SK-N-SH (cell line): ENCODE measurements around the gene SLC45A3. TPM values are rescaled to one million over a fixed set of nuclear protein-coding genes. Genes with fewer than 3 reads are reported as not detected.

ENCODE experiments used
- CTCF ChIA-PET: fragments of 300-600, 350-600 bp; formaldehyde crosslinking; extraction: SDS; loops from one replicate; lab custom pipeline; 2021; lab: Yijun Ruan, JAX
- POLR2A ChIA-PET: fragments of 350-600 bp; sonication (Branson Sonifier 250); formaldehyde crosslinking; extraction: SDS; loops from one replicate; lab custom pipeline; 2020; ENCODE audit warnings: antibody characterized with exemption, inconsistent platforms; lab: Yijun Ruan, JAX
- DNase-seq: peaks from one replicate; pipeline ENCODE4 v3.0.0; 2012
- H2AFZ ChIP-seq: fragments of 200-600 bp; sonication (generic); 2 replicates; pipeline ENCODE4 v1.8.1; 2016; ENCODE audit warnings: antibody characterized with exemption, mild to moderate bottlenecking, low read depth
- H3F3A ChIP-seq: fragments of 200-600 bp; sonication (generic); replicated peaks from 2 replicates; pipeline ENCODE3; 2016; ENCODE audit warnings: antibody characterized with exemption, mild to moderate bottlenecking; ENCODE audit not compliant: insufficient read depth
- H3K27ac ChIP-seq, 2 experiments: fragments of 200-500 bp in 1 of 2; fragments of 200-600 bp in 1 of 2; sonication (Bioruptor generic) in 1 of 2; sonication (generic), shearing (Covaris generic) in 1 of 2; 2 replicates each; pipeline versions ENCODE4 v1.5.1 to v1.6.1; 2014 to 2016; ENCODE audit warnings: low read depth in 2 of 2, inconsistent platforms in 1 of 2, low read length in 1 of 2, mild to moderate bottlenecking in 1 of 2, mixed read lengths in 1 of 2
- H3K27me3 ChIP-seq: fragments of 200-600 bp; sonication (generic), shearing (Covaris generic); 2 replicates; pipeline ENCODE4 v1.6.1; 2016; ENCODE audit warnings: mixed run types; ENCODE audit not compliant: insufficient read depth
- H3K36me3 ChIP-seq, 2 experiments: fragments of 200-500 bp in 1 of 2; fragments of 200-600 bp in 1 of 2; sonication (Bioruptor generic) in 1 of 2; sonication (generic) in 1 of 2; replicated peaks in 1 of 2; 2 replicates each; pipeline versions ENCODE3 to v1.5.1; 2014 to 2016; ENCODE audit warnings: low read length in 1 of 2, mild to moderate bottlenecking in 1 of 2; ENCODE audit not compliant: insufficient read depth in 2 of 2, control insufficient read depth in 1 of 2
- H3K4me1 ChIP-seq, 2 experiments: fragments of 200-500 bp in 1 of 2; fragments of 200-600 bp in 1 of 2; sonication (Bioruptor generic) in 1 of 2; sonication (generic), shearing (Covaris generic) in 1 of 2; 2 replicates each; pipeline versions ENCODE4 v1.5.1 to v1.6.1; 2014 to 2016; ENCODE audit warnings: low read depth in 1 of 2, low read length in 1 of 2, mixed run types in 1 of 2; ENCODE audit not compliant: insufficient read depth in 2 of 2, control insufficient read depth in 1 of 2
- H3K4me2 ChIP-seq: fragments of 200-600 bp; sonication (generic), shearing (Covaris generic); 2 replicates; pipeline ENCODE4 v1.6.1; 2017; ENCODE audit warnings: mixed run types
- H3K4me3 ChIP-seq, 2 experiments: fragments of 200-500 bp in 1 of 2; fragments of 200-600 bp in 1 of 2; sonication (Bioruptor generic) in 1 of 2; sonication (generic), shearing (Covaris generic) in 1 of 2; 2 replicates each; pipeline versions ENCODE4 v1.5.1 to v1.8.1; 2014 to 2016; ENCODE audit warnings: low read depth in 2 of 2, inconsistent platforms in 1 of 2, low read length in 1 of 2, mild to moderate bottlenecking in 1 of 2, mixed read lengths in 1 of 2, moderate library complexity in 1 of 2
- H3K79me2 ChIP-seq: fragments of 200-600 bp; sonication (generic); 2 replicates; pipeline ENCODE4 v1.8.1; 2017; ENCODE audit warnings: mild to moderate bottlenecking; ENCODE audit not compliant: insufficient read depth
- H3K9ac ChIP-seq: fragments of 200-600 bp; sonication (generic); 2 replicates; pipeline ENCODE4 v1.6.1; 2017; ENCODE audit warnings: mixed run types
- H3K9me2 ChIP-seq: fragments of 200-600 bp; sonication (generic); 2 replicates; pipeline ENCODE4 v1.6.1; 2017; ENCODE audit warnings: mixed run types
- H3K9me3 ChIP-seq: fragments of 200-600 bp; sonication (generic); 2 replicates; pipeline ENCODE4 v1.6.1; 2017; ENCODE audit warnings: mixed run types, mild to moderate bottlenecking, moderate library complexity
- H4K20me1 ChIP-seq: fragments of 200-600 bp; sonication (generic); 2 replicates; pipeline ENCODE4 v1.6.1; 2017; ENCODE audit warnings: mild to moderate bottlenecking, mixed run types; ENCODE audit not compliant: insufficient read depth
- CHD2 ChIP-seq: fragments of 150-350 bp; IDR thresholded peaks from 2 replicates; pipeline ENCODE4 v1.6.1; 2018; ENCODE audit warnings: low read length; ENCODE audit not compliant: partially characterized antibody
- FOXJ3 ChIP-seq: sonication (generic); formaldehyde crosslinking; IDR thresholded peaks from 2 replicates; pipeline ENCODE4 v1.5.1; 2020; ENCODE audit warnings: mild to moderate bottlenecking, missing genetic modification reagents
- FOXM1 ChIP-seq: IDR thresholded peaks from 2 replicates; pipeline ENCODE4 v1.4.0; 2012; ENCODE audit warnings: low read depth, mild to moderate bottlenecking
- NFIC ChIP-seq: IDR thresholded peaks from 2 replicates; pipeline ENCODE4 v1.4.0; 2012; ENCODE audit warnings: borderline replicate concordance
- POLR2AphosphoS5 ChIP-seq: IDR thresholded peaks from 2 replicates; pipeline ENCODE4 v1.6.1; 2012; ENCODE audit warnings: low read depth, low read length
- RCOR1 ChIP-seq: fragments of 150-350 bp; IDR thresholded peaks from 2 replicates; pipeline ENCODE4 v1.6.1; 2017; ENCODE audit warnings: antibody characterized with exemption, low read length
- RFX5 ChIP-seq: IDR thresholded peaks from 2 replicates; pipeline ENCODE4 v1.6.1; 2012; ENCODE audit warnings: mild to moderate bottlenecking, improper control_type of control experiment, low read length
- RXRA ChIP-seq: IDR thresholded peaks from 2 replicates; pipeline ENCODE4 v1.4.0; 2012; ENCODE audit warnings: low read depth, mild to moderate bottlenecking, borderline replicate concordance
- TCF12 ChIP-seq: IDR thresholded peaks from 2 replicates; pipeline ENCODE4 v1.4.0; 2012
- TEAD4 ChIP-seq: IDR thresholded peaks from 2 replicates; pipeline ENCODE4 v1.4.0; 2012; ENCODE audit warnings: mild to moderate bottlenecking, borderline replicate concordance; ENCODE audit not compliant: insufficient read depth
- WGBS: methylation state at CpG from one replicate; pipeline ENCODE4 v1.1.6; 2017; ENCODE audit warnings: low lambda C conversion rate; 5-methylcytosine and 5-hydroxymethylcytosine counted together
- polyA plus RNA-seq, 3 experiments: library from polyadenylated mRNA; depleted of rRNA; stranded (reverse); fragments of >200 nt; gene quantifications; 2 replicates each; pipeline ENCODE4 v1.2.3, GENCODE V29; 2012
- TF ChIP-seq, protein P1 (sequence below): IDR thresholded peaks from 2 replicates; pipeline ENCODE4 v1.4.0; 2012; ENCODE audit warnings: low read depth, borderline replicate concordance
- TF ChIP-seq, protein P2 (sequence below): IDR thresholded peaks from 2 replicates; pipeline ENCODE4; 2012
- TF ChIP-seq, protein P3 (sequence below): fragments of 150-350 bp; IDR thresholded peaks from 2 replicates; pipeline ENCODE4 v1.6.1; 2016; ENCODE audit warnings: mild to moderate bottlenecking, low read depth, low read length

SLC45A3 gene
- polyA plus RNA-seq, 1 of the 3 experiments (the other 2 are of a cell fraction) = 4.6 TPM

DNA sequence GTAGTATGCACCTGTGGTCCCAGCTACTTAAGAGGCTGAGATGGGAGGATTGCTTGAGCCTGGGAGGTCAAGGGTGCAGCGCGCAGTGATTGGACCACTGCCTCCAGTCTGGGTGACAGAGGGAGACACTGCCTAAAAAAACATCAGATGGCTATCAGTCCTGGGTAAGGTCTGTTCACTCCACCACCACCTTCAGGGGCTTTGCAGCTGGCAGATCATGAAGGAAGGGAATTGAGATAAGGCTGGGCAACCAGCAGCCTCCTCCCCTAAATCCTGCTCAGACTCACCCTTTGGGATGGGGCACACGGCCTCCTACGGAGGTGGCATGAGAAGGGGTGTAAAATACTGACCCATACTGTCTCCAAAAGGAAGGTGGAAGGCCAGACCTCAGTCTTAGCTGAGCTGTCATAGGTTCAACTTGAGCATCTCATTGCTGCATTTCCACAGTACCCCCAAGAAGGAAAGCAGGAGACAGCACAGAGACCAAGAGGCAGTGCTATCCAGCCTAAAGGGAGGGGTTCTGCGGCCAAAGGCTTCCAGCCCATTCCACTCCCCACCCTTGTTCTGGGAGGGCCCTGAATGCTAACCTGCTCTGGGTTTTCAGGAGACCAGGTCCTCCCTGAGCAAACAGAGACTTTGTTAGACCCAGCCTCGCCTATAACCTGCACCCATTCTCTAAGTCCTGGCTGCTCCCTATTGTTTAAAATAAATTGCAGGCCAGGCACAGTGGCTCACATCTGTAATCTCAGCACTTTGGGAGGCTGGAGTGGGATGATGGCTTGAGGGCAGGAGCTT is 13.7 kb downstream of the SLC45A3 start (continued):
- TF ChIP-seq FOXJ3 = no peak

GRCh38 chr1:205665201-205666045 is 14.9 kb downstream of the SLC45A3 start:
- no peaks in the 10 kb centered on the region for H3K27me3 ChIP-seq
- H3K9ac ChIP-seq = no peak overlapping the region
- TF ChIP-seq TCF12 = no peak
- TF ChIP-seq, protein P1, sequence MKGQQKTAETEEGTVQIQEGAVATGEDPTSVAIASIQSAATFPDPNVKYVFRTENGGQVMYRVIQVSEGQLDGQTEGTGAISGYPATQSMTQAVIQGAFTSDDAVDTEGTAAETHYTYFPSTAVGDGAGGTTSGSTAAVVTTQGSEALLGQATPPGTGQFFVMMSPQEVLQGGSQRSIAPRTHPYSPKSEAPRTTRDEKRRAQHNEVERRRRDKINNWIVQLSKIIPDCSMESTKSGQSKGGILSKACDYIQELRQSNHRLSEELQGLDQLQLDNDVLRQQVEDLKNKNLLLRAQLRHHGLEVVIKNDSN = no peak
- TF ChIP-seq RFX5 = no peak
- TF ChIP-seq CHD2 = no peak
- H3K9me2 ChIP-seq = no peaks in the 10 kb centered on the region
- no peak overlapping the region for H3K4me3 ChIP-seq
- peaks cover 0 to 16% of the 10 kb centered on the region in 2 experiments; a peak in 1 of 4 replicates for H3K4me1 ChIP-seq
- H3K9me3 ChIP-seq = no peaks in the 10 kb centered on the region
- H3K36me3 ChIP-seq = no peaks in the 10 kb centered on the region
- no peaks in the 10 kb centered on the region for H4K20me1 ChIP-seq
- no peak for DNase-seq
- no peaks in the 10 kb centered on the region for H3F3A ChIP-seq
- no peak overlapping the region for H2AFZ ChIP-seq
- peaks cover 5% of the 10 kb centered on the region; the same call in 1 of the 2 replicates for H3K79me2 ChIP-seq
- H3K27ac ChIP-seq = no peak overlapping the region
- no peak overlapping the region for H3K4me2 ChIP-seq
- CTCF ChIA-PET = interaction anchor here (0.9 to 18.5 kb wide), 8 partner anchors 5 to 180 kb away, joined by 3 to 443 read pairs (median 111); partner anchors contain the start of gene SLC45A3
- POLR2A ChIA-PET = no interaction called here
- 95% methylated on average over 7 of the region's 9 CpGs for WGBS

- H3K9ac ChIP-seq = no peak overlapping the region
- H2AFZ ChIP-seq = no peak overlapping the region
- no peak overlapping the region for H3K4me3 ChIP-seq
- TF ChIP-seq RCOR1 = no peak
- no peak for TF ChIP-seq POLR2AphosphoS5
- no peak for TF ChIP-seq FOXM1
- TF ChIP-seq TEAD4 = no peak
- TF ChIP-seq, protein P2, sequence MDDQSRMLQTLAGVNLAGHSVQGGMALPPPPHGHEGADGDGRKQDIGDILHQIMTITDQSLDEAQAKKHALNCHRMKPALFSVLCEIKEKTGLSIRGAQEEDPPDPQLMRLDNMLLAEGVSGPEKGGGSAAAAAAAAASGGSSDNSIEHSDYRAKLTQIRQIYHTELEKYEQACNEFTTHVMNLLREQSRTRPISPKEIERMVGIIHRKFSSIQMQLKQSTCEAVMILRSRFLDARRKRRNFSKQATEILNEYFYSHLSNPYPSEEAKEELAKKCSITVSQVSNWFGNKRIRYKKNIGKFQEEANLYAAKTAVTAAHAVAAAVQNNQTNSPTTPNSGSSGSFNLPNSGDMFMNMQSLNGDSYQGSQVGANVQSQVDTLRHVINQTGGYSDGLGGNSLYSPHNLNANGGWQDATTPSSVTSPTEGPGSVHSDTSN = no peak
- no peak for TF ChIP-seq RXRA
- TF ChIP-seq, protein P3, sequence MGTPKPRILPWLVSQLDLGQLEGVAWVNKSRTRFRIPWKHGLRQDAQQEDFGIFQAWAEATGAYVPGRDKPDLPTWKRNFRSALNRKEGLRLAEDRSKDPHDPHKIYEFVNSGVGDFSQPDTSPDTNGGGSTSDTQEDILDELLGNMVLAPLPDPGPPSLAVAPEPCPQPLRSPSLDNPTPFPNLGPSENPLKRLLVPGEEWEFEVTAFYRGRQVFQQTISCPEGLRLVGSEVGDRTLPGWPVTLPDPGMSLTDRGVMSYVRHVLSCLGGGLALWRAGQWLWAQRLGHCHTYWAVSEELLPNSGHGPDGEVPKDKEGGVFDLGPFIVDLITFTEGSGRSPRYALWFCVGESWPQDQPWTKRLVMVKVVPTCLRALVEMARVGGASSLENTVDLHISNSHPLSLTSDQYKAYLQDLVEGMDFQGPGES = no peak
- no peak for TF ChIP-seq NFIC
- no peaks in the 10 kb centered on the region for H3K27me3 ChIP-seq
- no peaks in the 10 kb centered on the region for H4K20me1 ChIP-seq
- POLR2A ChIA-PET = no interaction called here
- peaks cover 0 to 16% of the 10 kb centered on the region in 2 experiments; a peak in 1 of 4 replicates for H3K4me1 ChIP-seq
- H3F3A ChIP-seq = no peaks in the 10 kb centered on the region
- H3K9me3 ChIP-seq = no peaks in the 10 kb centered on the region
- H3K36me3 ChIP-seq = no peaks in the 10 kb centered on the region
- H3K27ac ChIP-seq = no peak overlapping the region
- H3K9me2 ChIP-seq = no peaks in the 10 kb centered on the region
- whole genome bisulfite sequencing = 89% methylated on average over 19 of the region's 19 CpGs
- CTCF ChIA-PET = interaction anchor here (0.9 to 18.5 kb wide), 7 partner anchors 4 to 313 kb away, joined by 3 to 443 read pairs (median 214); partner anchors contain the start of gene SLC45A3
- no peak overlapping the region for H3K4me2 ChIP-seq
- no peaks in the 10 kb centered on the region for H3K79me2 ChIP-seq
- peak; percentile 27 for DNase-seq
Observed at GRCh38 chr1:205664399-205665017, 15.8 kb downstream of the SLC45A3 start.
